Suprapubic skin (tissue), 4 donors: ENCODE data around the gene RFX3.

Experiments
- POLR2A ChIP-seq, 2 donors: fragments of 450-650 bp; IDR thresholded peaks; one replicate each; pipeline ENCODE4 v1.6.1; 2017; ENCODE audit warnings: antibody characterized with exemption in 2 of 2, mild to moderate bottlenecking in 2 of 2, moderate library complexity in 2 of 2
- POLR2AphosphoS5 ChIP-seq, 3 donors: sonication (generic); formaldehyde crosslinking; IDR thresholded peaks; one replicate each; pipeline ENCODE4 v1.6.1; 2017; ENCODE audit warnings: antibody characterized with exemption in 3 of 3
- TF ChIP-seq, protein P1 (sequence below), 2 donors: fragments of 200-600 bp in 1 of 2; fragments of 450-650 bp in 1 of 2; sonication (generic) in 1 of 2; IDR thresholded peaks; one replicate each; pipeline ENCODE4 v1.5.1; 2016 to 2019; ENCODE audit warnings: antibody characterized with exemption in 2 of 2, mild to moderate bottlenecking in 1 of 2, moderate library complexity in 1 of 2

DNA sequence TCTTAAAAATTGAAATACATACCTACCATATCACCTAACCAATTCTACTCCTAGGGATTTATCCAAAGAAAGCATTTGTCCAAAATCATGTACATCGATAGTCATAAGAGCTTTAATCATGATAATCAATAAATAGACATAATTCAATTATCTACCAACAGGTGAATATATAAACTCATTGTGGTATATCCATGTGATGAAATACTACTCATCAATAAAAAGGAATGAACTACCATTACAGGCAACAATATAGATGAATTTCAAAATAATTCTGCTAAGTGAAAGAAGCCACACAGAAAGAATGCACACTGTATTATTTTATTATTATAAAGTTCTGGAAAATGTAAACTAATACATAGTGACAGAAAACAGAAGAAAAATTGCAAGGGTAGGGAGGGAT lies 81.8 kb downstream of the RFX3 start:
- TF ChIP-seq, protein P1, sequence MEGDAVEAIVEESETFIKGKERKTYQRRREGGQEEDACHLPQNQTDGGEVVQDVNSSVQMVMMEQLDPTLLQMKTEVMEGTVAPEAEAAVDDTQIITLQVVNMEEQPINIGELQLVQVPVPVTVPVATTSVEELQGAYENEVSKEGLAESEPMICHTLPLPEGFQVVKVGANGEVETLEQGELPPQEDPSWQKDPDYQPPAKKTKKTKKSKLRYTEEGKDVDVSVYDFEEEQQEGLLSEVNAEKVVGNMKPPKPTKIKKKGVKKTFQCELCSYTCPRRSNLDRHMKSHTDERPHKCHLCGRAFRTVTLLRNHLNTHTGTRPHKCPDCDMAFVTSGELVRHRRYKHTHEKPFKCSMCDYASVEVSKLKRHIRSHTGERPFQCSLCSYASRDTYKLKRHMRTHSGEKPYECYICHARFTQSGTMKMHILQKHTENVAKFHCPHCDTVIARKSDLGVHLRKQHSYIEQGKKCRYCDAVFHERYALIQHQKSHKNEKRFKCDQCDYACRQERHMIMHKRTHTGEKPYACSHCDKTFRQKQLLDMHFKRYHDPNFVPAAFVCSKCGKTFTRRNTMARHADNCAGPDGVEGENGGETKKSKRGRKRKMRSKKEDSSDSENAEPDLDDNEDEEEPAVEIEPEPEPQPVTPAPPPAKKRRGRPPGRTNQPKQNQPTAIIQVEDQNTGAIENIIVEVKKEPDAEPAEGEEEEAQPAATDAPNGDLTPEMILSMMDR (IDR thresholded peaks at IDR 0.05), result no peak
- TF ChIP-seq POLR2A (IDR thresholded peaks at IDR 0.05) (no peak), POLR2AphosphoS5 (IDR thresholded peaks at IDR 0.05) (no peak)
